ENCODE measurements around the gene KCNB1. TPM values are rescaled to one million over a fixed set of nuclear protein-coding genes. Genes with fewer than 3 reads are reported as not detected.

Gene KCNB1
- polyA plus RNA-seq, 1 experiment, result 0.06 TPM

GRCh38 chr20:49343246-49343645 is 139.2 kb downstream of the KCNB1 start:
- peaks cover 2% of the 10 kb centered on the region for H3K27me3 ChIP-seq (ENCODE audit: control insufficient read depth, insufficient read depth, low read length)
- no peak overlapping the region for H3K4me3 ChIP-seq (ENCODE audit: low read depth, low read length)
- ChIA-PET CTCF (interaction anchor here (0.8 to 1.5 kb wide), 3 partner anchors 9 to 167 kb away, joined by 3 to 5 read pairs (median 3); no protein-coding TSS in a partner anchor), POLR2A (no interaction called here)
- H3K9me3 ChIP-seq (ENCODE audit: control insufficient read depth, insufficient read depth, low read length), result peaks cover 2% of the 10 kb centered on the region; the same call in 1 of the 2 replicates
- no peak for DNase-seq (ENCODE audit: low read depth, low spot score)
- no peak for TF ChIP-seq CTCF (IDR thresholded peaks at IDR 0.05; ENCODE audit: low read depth, low read length)
- H3K27ac ChIP-seq (ENCODE audit: low read depth, low read length), result no peak overlapping the region

- H3K4me3 ChIP-seq (ENCODE audit: low read depth, low read length), result no peak overlapping the region
- peaks cover 13% of the 10 kb centered on the region for H3K27me3 ChIP-seq (ENCODE audit: control insufficient read depth, insufficient read depth, low read length)
- POLR2A ChIA-PET, result interaction anchor here (0.7 kb wide), 1 partner anchor 193 kb away, joined by 3 read pairs; no protein-coding TSS in a partner anchor
- peaks cover 3% of the 10 kb centered on the region; the same call in 1 of the 2 replicates for H3K9me3 ChIP-seq (ENCODE audit: control insufficient read depth, insufficient read depth, low read length)
- no peak for DNase-seq (ENCODE audit: low read depth, low spot score)
- TF ChIP-seq CTCF (IDR thresholded peaks at IDR 0.05; ENCODE audit: low read depth, low read length), result no peak
- no peak overlapping the region for H3K27ac ChIP-seq (ENCODE audit: low read depth, low read length)
- CTCF ChIA-PET, result no interaction called here
Measured at GRCh38 chr20:49340161-49340966, 142.1 kb downstream of the KCNB1 start.

- H3K4me3 ChIP-seq (ENCODE audit: low read depth, low read length), result no peak overlapping the region
- no peak for TF ChIP-seq CTCF (IDR thresholded peaks at IDR 0.05; ENCODE audit: low read depth, low read length)
- DNase-seq (ENCODE audit: low read depth, low spot score), result no peak
- ChIA-PET CTCF (no interaction called here), POLR2A (no interaction called here)
- no peak overlapping the region for H3K27ac ChIP-seq (ENCODE audit: low read depth, low read length)
- H3K27me3 ChIP-seq (ENCODE audit: control insufficient read depth, insufficient read depth, low read length), result peaks cover 13% of the 10 kb centered on the region
- peaks cover 3% of the 10 kb centered on the region; the same call in 1 of the 2 replicates for H3K9me3 ChIP-seq (ENCODE audit: control insufficient read depth, insufficient read depth, low read length)
Measured at GRCh38 chr20:49339123-49339522, 143.3 kb downstream of the KCNB1 start.

- DNase-seq (ENCODE audit: low read depth, low spot score), result no peak
- H3K4me3 ChIP-seq (ENCODE audit: low read depth, low read length), result no peak overlapping the region
- ChIA-PET CTCF (no interaction called here), POLR2A (interaction anchor here (0.5 kb wide), 1 partner anchor 565 kb away, joined by 3 read pairs; no protein-coding TSS in a partner anchor)
- no peak for TF ChIP-seq CTCF (IDR thresholded peaks at IDR 0.05; ENCODE audit: low read depth, low read length)
- peaks cover 13% of the 10 kb centered on the region for H3K27me3 ChIP-seq (ENCODE audit: control insufficient read depth, insufficient read depth, low read length)
- no peak overlapping the region for H3K27ac ChIP-seq (ENCODE audit: low read depth, low read length)
- peaks cover 3% of the 10 kb centered on the region; the same call in 1 of the 2 replicates for H3K9me3 ChIP-seq (ENCODE audit: control insufficient read depth, insufficient read depth, low read length)
Measured at GRCh38 chr20:49338061-49338460, 144.4 kb downstream of the KCNB1 start.

- no peak overlapping the region for H3K27ac ChIP-seq (ENCODE audit: low read depth, low read length)
- TF ChIP-seq CTCF (IDR thresholded peaks at IDR 0.05; ENCODE audit: low read depth, low read length), result no peak
- H3K4me3 ChIP-seq (ENCODE audit: low read depth, low read length), result no peak overlapping the region
- ChIA-PET CTCF (interaction anchor here (1.2 kb wide), 1 partner anchor 147 kb away, joined by 5 read pairs; no protein-coding TSS in a partner anchor), POLR2A (no interaction called here)
- H3K9me3 ChIP-seq (ENCODE audit: control insufficient read depth, insufficient read depth, low read length), result peaks cover 3% of the 10 kb centered on the region; the same call in 1 of the 2 replicates
- no peak for DNase-seq (ENCODE audit: low read depth, low spot score)
- peaks cover 19% of the 10 kb centered on the region for H3K27me3 ChIP-seq (ENCODE audit: control insufficient read depth, insufficient read depth, low read length)
Measured at GRCh38 chr20:49337357-49337756, 145.1 kb downstream of the KCNB1 start.
